A549 (cell line): ENCODE results near the gene PRR14.

Source experiments
- EHMT2 ChIP-seq: fragments of 200-600 bp; sonication (generic); IDR thresholded peaks from 2 replicates; pipeline ENCODE4 v1.6.1; 2016; ENCODE audit warnings: antibody characterized with exemption, low read depth, mild to moderate bottlenecking, moderate library complexity
- HDAC2 ChIP-seq: fragments of 200-600 bp; sonication (generic); IDR thresholded peaks from 2 replicates; pipeline ENCODE4 v1.6.1; 2016
- MAZ ChIP-seq: fragments of 150-350 bp; IDR thresholded peaks from 2 replicates; pipeline ENCODE4 v1.6.1; 2014; ENCODE audit warnings: antibody characterized with exemption, low read depth, low read length, borderline replicate concordance
- POLR2A ChIP-seq: IDR thresholded peaks from 2 replicates; pipeline ENCODE4 v1.6.1; 2012; ENCODE audit warnings: mild to moderate bottlenecking, low read length
- POLR2AphosphoS2 ChIP-seq: conservative IDR thresholded peaks from 2 replicates; pipeline ENCODE4 v1.6.1; 2012; ENCODE audit warnings: low read length, improper control_type of control experiment, inconsistent platforms
- RARB ChIP-seq: fragments of 250-450 bp; sonication (Bioruptor Pico); IDR thresholded peaks from 2 replicates; pipeline ENCODE4 v1.8.0; 2021; ENCODE audit warnings: mild to moderate bottlenecking, moderate library complexity
- SMC3 ChIP-seq: fragments of >200 bp; sonication (Bioruptor Twin); formaldehyde crosslinking; IDR thresholded peaks from 3 replicates; pipeline ENCODE4 v1.6.1; 2018; ENCODE audit warnings: inconsistent platforms
- SREBF2 ChIP-seq: fragments of 450-650 bp; IDR thresholded peaks from 2 replicates; pipeline ENCODE4 v1.6.1; 2014; ENCODE audit warnings: mild to moderate bottlenecking, moderate library complexity
- TF ChIP-seq, protein P1 (sequence below): IDR thresholded peaks from 2 replicates; pipeline ENCODE4 v1.6.1; 2012
- TF ChIP-seq, protein P2 (sequence below): fragments of 200-600 bp; sonication (generic); IDR thresholded peaks from 2 replicates; pipeline ENCODE4 v1.6.1; 2016; ENCODE audit warnings: antibody characterized with exemption, mild to moderate bottlenecking, moderate library complexity
- TF ChIP-seq, protein P3 (sequence below): fragments of >200 bp; sonication (Bioruptor Twin); formaldehyde crosslinking; IDR thresholded peaks from 3 replicates; pipeline ENCODE4 v1.5.1; 2016

DNA sequence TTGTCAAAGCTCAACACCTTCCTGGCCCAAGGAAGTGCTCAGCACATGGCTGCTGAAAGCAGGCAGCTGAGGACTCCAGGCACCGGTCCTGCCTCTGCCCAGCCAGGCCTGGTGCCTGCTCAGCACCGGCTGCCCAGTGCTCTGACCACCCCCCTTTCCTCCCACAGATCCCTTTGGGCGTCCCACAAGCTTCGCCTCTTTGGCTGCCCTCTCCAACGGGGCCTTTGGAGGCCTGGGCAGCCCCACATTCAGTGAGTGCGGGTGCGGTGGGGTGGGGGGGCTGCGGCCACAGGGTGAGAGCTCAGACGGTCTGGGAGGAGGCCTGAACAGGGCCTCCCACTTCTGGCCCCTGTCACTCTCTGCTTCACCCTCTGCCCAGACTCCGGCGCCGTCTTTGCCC, 17.6 kb downstream of the PRR14 start:
- TF ChIP-seq, protein P1, sequence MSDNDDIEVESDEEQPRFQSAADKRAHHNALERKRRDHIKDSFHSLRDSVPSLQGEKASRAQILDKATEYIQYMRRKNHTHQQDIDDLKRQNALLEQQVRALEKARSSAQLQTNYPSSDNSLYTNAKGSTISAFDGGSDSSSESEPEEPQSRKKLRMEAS: no peak
- TF ChIP-seq, protein P2, sequence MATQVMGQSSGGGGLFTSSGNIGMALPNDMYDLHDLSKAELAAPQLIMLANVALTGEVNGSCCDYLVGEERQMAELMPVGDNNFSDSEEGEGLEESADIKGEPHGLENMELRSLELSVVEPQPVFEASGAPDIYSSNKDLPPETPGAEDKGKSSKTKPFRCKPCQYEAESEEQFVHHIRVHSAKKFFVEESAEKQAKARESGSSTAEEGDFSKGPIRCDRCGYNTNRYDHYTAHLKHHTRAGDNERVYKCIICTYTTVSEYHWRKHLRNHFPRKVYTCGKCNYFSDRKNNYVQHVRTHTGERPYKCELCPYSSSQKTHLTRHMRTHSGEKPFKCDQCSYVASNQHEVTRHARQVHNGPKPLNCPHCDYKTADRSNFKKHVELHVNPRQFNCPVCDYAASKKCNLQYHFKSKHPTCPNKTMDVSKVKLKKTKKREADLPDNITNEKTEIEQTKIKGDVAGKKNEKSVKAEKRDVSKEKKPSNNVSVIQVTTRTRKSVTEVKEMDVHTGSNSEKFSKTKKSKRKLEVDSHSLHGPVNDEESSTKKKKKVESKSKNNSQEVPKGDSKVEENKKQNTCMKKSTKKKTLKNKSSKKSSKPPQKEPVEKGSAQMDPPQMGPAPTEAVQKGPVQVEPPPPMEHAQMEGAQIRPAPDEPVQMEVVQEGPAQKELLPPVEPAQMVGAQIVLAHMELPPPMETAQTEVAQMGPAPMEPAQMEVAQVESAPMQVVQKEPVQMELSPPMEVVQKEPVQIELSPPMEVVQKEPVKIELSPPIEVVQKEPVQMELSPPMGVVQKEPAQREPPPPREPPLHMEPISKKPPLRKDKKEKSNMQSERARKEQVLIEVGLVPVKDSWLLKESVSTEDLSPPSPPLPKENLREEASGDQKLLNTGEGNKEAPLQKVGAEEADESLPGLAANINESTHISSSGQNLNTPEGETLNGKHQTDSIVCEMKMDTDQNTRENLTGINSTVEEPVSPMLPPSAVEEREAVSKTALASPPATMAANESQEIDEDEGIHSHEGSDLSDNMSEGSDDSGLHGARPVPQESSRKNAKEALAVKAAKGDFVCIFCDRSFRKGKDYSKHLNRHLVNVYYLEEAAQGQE: no peak
- TF ChIP-seq, protein P3, sequence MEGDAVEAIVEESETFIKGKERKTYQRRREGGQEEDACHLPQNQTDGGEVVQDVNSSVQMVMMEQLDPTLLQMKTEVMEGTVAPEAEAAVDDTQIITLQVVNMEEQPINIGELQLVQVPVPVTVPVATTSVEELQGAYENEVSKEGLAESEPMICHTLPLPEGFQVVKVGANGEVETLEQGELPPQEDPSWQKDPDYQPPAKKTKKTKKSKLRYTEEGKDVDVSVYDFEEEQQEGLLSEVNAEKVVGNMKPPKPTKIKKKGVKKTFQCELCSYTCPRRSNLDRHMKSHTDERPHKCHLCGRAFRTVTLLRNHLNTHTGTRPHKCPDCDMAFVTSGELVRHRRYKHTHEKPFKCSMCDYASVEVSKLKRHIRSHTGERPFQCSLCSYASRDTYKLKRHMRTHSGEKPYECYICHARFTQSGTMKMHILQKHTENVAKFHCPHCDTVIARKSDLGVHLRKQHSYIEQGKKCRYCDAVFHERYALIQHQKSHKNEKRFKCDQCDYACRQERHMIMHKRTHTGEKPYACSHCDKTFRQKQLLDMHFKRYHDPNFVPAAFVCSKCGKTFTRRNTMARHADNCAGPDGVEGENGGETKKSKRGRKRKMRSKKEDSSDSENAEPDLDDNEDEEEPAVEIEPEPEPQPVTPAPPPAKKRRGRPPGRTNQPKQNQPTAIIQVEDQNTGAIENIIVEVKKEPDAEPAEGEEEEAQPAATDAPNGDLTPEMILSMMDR: no peak
- TF ChIP-seq SREBF2 (no peak), SMC3 (no peak), MAZ (no peak), POLR2A (no peak), HDAC2 (no peak), EHMT2 (no peak), POLR2AphosphoS2 (no peak), RARB (CRISPR knock-in tag) (no peak)
